Measurements from ENCODE around the gene PFKFB2.

The PFKFB2 gene

GRCh38 chr1:207020065-207020708 lies 32.9 kb upstream of the PFKFB2 start:
- Histone ChIP-seq H3K36me3 (ENCODE audit: control insufficient read depth, low read length) (no peaks in the 10 kb centered on the region), H3K27me3 (ENCODE audit: control insufficient read depth, low read length) (peaks cover 24% of the 10 kb centered on the region), H3F3A (ENCODE audit: control insufficient read depth, insufficient read depth) (no peaks in the 10 kb centered on the region), H3K4me1 (ENCODE audit: control insufficient read depth, low read length) (no peaks in the 10 kb centered on the region), H3K27ac (ENCODE audit: low read depth, low read length) (no peak overlapping the region), H3K9me2 (replicated peaks; ENCODE audit: control insufficient read depth, low read length) (no peaks in the 10 kb centered on the region), H3K4me2 (ENCODE audit: low read length) (no peak overlapping the region), H3K79me2 (ENCODE audit: control insufficient read depth, low read length) (no peaks in the 10 kb centered on the region), H4K20me1 (ENCODE audit: control insufficient read depth, insufficient read depth, low read depth, low read length) (no peaks in the 10 kb centered on the region), H3K9me3 (ENCODE audit: control insufficient read depth, insufficient read depth, low read length) (no peaks in the 10 kb centered on the region), H3K4me3 (ENCODE audit: low read length) (no peak overlapping the region)
- no peak for TF ChIP-seq EZH2phosphoT487 (IDR thresholded peaks at IDR 0.05; ENCODE audit: borderline replicate concordance, low read length)
- TF ChIP-seq, protein P1, sequence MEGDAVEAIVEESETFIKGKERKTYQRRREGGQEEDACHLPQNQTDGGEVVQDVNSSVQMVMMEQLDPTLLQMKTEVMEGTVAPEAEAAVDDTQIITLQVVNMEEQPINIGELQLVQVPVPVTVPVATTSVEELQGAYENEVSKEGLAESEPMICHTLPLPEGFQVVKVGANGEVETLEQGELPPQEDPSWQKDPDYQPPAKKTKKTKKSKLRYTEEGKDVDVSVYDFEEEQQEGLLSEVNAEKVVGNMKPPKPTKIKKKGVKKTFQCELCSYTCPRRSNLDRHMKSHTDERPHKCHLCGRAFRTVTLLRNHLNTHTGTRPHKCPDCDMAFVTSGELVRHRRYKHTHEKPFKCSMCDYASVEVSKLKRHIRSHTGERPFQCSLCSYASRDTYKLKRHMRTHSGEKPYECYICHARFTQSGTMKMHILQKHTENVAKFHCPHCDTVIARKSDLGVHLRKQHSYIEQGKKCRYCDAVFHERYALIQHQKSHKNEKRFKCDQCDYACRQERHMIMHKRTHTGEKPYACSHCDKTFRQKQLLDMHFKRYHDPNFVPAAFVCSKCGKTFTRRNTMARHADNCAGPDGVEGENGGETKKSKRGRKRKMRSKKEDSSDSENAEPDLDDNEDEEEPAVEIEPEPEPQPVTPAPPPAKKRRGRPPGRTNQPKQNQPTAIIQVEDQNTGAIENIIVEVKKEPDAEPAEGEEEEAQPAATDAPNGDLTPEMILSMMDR (IDR thresholded peaks at IDR 0.05; ENCODE audit: low read depth, low read length, poor library complexity, severe bottlenecking): no peak

DNA sequence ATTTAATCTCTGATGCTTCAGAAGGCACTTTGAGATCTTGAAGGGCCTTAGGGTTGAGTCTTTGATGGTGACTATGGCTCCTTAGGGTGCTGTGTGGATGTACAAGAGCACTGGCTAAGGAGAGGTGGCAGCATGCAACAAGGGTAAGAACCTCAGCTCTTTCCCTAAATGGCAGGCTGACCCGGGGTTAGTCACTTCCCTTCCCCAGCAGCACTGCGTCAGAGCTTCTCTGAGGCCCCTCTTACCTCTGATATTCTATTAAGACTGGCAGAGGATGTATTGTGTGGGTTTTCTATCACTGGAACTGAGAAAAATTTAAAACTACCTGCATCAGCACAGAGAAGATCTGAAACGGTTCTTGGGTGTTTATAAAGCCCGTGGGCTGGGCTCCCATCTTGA lies 32.4 kb upstream of the PFKFB2 start:
- no peak overlapping the region for H3K4me2 ChIP-seq (ENCODE audit: low read length)
- no peak overlapping the region for H3K4me3 ChIP-seq (ENCODE audit: low read length)
- H3K79me2 ChIP-seq (ENCODE audit: control insufficient read depth, low read length): no peaks in the 10 kb centered on the region
- H3K9me3 ChIP-seq (ENCODE audit: control insufficient read depth, insufficient read depth, low read length): no peaks in the 10 kb centered on the region
- no peaks in the 10 kb centered on the region for H4K20me1 ChIP-seq (ENCODE audit: control insufficient read depth, insufficient read depth, low read depth, low read length)
- H3F3A ChIP-seq (ENCODE audit: control insufficient read depth, insufficient read depth): no peaks in the 10 kb centered on the region
- no peaks in the 10 kb centered on the region for H3K9me2 ChIP-seq (replicated peaks; ENCODE audit: control insufficient read depth, low read length)
- peaks cover 27% of the 10 kb centered on the region for H3K27me3 ChIP-seq (ENCODE audit: control insufficient read depth, low read length)
- no peaks in the 10 kb centered on the region for H3K4me1 ChIP-seq (ENCODE audit: control insufficient read depth, low read length)
- H3K36me3 ChIP-seq (ENCODE audit: control insufficient read depth, low read length): no peaks in the 10 kb centered on the region
- no peak overlapping the region for H3K27ac ChIP-seq (ENCODE audit: low read depth, low read length)
- no peak for TF ChIP-seq EZH2phosphoT487 (IDR thresholded peaks at IDR 0.05; ENCODE audit: borderline replicate concordance, low read length)
- TF ChIP-seq, protein P1 (IDR thresholded peaks at IDR 0.05; ENCODE audit: low read depth, low read length, poor library complexity, severe bottlenecking): no peak

DNA sequence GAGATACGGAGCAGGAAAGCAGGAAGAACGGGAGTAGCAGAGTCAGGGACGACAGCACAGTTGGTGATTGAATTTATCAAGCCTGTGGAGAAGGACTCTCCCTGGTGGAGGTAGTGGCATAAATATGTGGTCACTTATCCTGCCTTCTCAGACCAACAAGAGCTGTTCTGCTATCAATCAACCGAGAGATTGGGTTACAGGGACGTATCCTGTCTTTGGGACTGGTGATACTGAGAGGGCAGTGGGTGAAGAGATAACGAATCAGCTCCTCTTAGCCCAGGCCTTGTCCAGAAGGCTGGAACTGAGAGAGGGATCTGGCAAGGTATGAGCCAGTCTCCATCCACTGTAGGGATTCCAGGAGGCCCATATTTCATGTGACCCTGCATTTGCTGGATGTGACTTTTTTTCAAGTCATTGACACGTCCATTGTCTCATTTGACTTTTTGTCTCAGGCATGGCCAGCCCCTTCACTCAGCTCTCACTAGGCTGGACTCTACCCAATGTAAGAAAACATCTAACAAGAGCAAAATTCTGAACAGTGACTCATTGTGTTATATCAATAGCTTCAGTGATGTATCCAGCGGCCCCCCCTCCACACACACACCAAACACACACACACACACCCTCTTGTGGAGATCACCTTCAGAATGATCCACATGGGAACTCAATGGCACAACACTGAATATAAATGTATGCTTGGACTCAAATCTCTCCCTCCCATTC lies 31.8 kb upstream of the PFKFB2 start:
- Histone ChIP-seq H3K9me3 (ENCODE audit: control insufficient read depth, insufficient read depth, low read length) (no peaks in the 10 kb centered on the region), H3F3A (ENCODE audit: control insufficient read depth, insufficient read depth) (no peaks in the 10 kb centered on the region), H3K79me2 (ENCODE audit: control insufficient read depth, low read length) (no peaks in the 10 kb centered on the region), H3K27ac (ENCODE audit: low read depth, low read length) (no peak overlapping the region), H3K27me3 (ENCODE audit: control insufficient read depth, low read length) (peaks cover 27% of the 10 kb centered on the region), H3K9me2 (replicated peaks; ENCODE audit: control insufficient read depth, low read length) (no peaks in the 10 kb centered on the region), H3K36me3 (ENCODE audit: control insufficient read depth, low read length) (no peaks in the 10 kb centered on the region), H3K4me1 (ENCODE audit: control insufficient read depth, low read length) (no peaks in the 10 kb centered on the region), H3K4me3 (ENCODE audit: low read length) (no peak overlapping the region), H3K4me2 (ENCODE audit: low read length) (no peak overlapping the region), H4K20me1 (ENCODE audit: control insufficient read depth, insufficient read depth, low read depth, low read length) (no peaks in the 10 kb centered on the region)
- no peak for TF ChIP-seq EZH2phosphoT487 (IDR thresholded peaks at IDR 0.05; ENCODE audit: borderline replicate concordance, low read length)
- TF ChIP-seq, protein P1 (IDR thresholded peaks at IDR 0.05; ENCODE audit: low read depth, low read length, poor library complexity, severe bottlenecking): no peak

Data from DOHH2 (cell line).